ENCODE data around the gene SLC8A1. TPM values are rescaled to one million over a fixed set of nuclear protein-coding genes. Genes with fewer than 3 reads are reported as not detected.

Gene SLC8A1
- total and polyA plus RNA-seq, 2 of the 13 experiments (the other 11 are each of a cell fraction or from before 2014, with no cell fraction given) = not detected

- H3K9me3 ChIP-seq (ENCODE audit: low read length) = no peaks in the 10 kb centered on the region
- H3K27me3 ChIP-seq (ENCODE audit: control insufficient read depth in 1 of 2, insufficient read depth in 2 of 2, low read length in 2 of 2) = no peaks in the 10 kb centered on the region
- H3K4me3 ChIP-seq (replicated peaks in 1 of 3; ENCODE audit: insufficient read depth in 1 of 3, low read depth in 2 of 3, low read length in 3 of 3) = no peak overlapping the region
- TF ChIP-seq EHMT2 (IDR thresholded peaks at IDR 0.05; ENCODE audit: borderline replicate concordance, low read depth, low read length) = no peak
- TF ChIP-seq ZNF367 (CRISPR knock-in tag; IDR thresholded peaks at IDR 0.05; ENCODE audit: borderline replicate concordance) = no peak
- TF ChIP-seq POGK (CRISPR knock-in tag; conservative IDR thresholded peaks at IDR 0.05) = no peak
- TF ChIP-seq ZFAT (CRISPR knock-in tag; conservative IDR thresholded peaks at IDR 0.05) = no peak
- TF ChIP-seq KLF6 (CRISPR knock-in tag; IDR thresholded peaks at IDR 0.05) = no peak
- no peak for TF ChIP-seq HNRNPLL (IDR thresholded peaks at IDR 0.05; ENCODE audit: low read depth, low read length, poor library complexity, severe bottlenecking)
- TF ChIP-seq ZNF597 (CRISPR knock-in tag; IDR thresholded peaks at IDR 0.05) = no peak
- TF ChIP-seq ZNF224 (CRISPR knock-in tag; IDR thresholded peaks at IDR 0.05) = no peak
- no peak for TF ChIP-seq CBX2 (IDR thresholded peaks at IDR 0.05; ENCODE audit: low read depth, low read length)
- no peak for TF ChIP-seq CBX2 (CRISPR knock-in tag; IDR thresholded peaks at IDR 0.05; ENCODE audit: low read depth)
- no peak for TF ChIP-seq PHB2 (IDR thresholded peaks at IDR 0.05; ENCODE audit: partially characterized antibody)
- no peak for TF ChIP-seq ZBTB44 (CRISPR knock-in tag; IDR thresholded peaks at IDR 0.05)
- TF ChIP-seq RXRA (CRISPR knock-in tag; IDR thresholded peaks at IDR 0.05) = no peak
- no peak for TF ChIP-seq KMT2A (CRISPR knock-in tag; IDR thresholded peaks at IDR 0.05)
- no peak for TF ChIP-seq ZBTB49 (CRISPR knock-in tag; IDR thresholded peaks at IDR 0.05; ENCODE audit: borderline replicate concordance)
- no peaks in the 10 kb centered on the region for H4K20me1 ChIP-seq (ENCODE audit: insufficient read depth, low read length)
- in situ Hi-C loops (cut with HindIII; ENCODE audit: extremely low pct_ligation_motif_present, low pct_unique_long_range_greater_than_20kb) (no loop called here), intact Hi-C loops (cut with micrococcal nuclease; ENCODE audit: unreplicated experiment) (no loop called here)
- no peaks in the 10 kb centered on the region for H3K79me2 ChIP-seq (ENCODE audit: insufficient read depth, low read length)
- H2AFZ ChIP-seq (ENCODE audit: low read length) = no peak overlapping the region
- no peak overlapping the region for H3K9ac ChIP-seq (ENCODE audit: insufficient read depth, low read depth, low read length)
- BruUV-seq (replicated peaks) = no TSS peak
- FAIRE-seq (no peak), ATAC-seq (no peak), DNase-seq (ENCODE audit: low spot score) (no peak)
- no peak overlapping the region for H3K4me2 ChIP-seq (ENCODE audit: low read depth, low read length)
- H3K27ac ChIP-seq (ENCODE audit: extremely low read length, insufficient read depth, low read length) = no peak overlapping the region
- H3K36me3 ChIP-seq (replicated peaks in 1 of 2; ENCODE audit: control insufficient read depth in 1 of 2, insufficient read depth in 2 of 2, low read length in 2 of 2) = no peaks in the 10 kb centered on the region
- ChIA-PET POLR2A (no interaction called here), CTCF (ENCODE audit: low intra/inter-chr PET ratio, low total read pairs) (no interaction called here)
- 1% methylated on average over 3 of the region's 3 CpGs for WGBS (ENCODE audit: low lambda C conversion rate)
- H3K4me1 ChIP-seq (ENCODE audit: insufficient read depth, low read length) = no peaks in the 10 kb centered on the region
These were observed 82.5 kb downstream of the SLC8A1 start for GRCh38 chr2:40369267-40370006.
